Dermis lymphatic vessel endothelial cell (primary cell): Measurements from ENCODE around the gene NTM. TPM values are rescaled to one million over a fixed set of nuclear protein-coding genes. Genes with fewer than 3 reads are reported as not detected.

Experiments
- total RNA-seq: library from RNA; depleted of rRNA; stranded (reverse); fragments of >200 nt; gene quantifications from 2 replicates; pipeline ENCODE4 v1.2.1, GENCODE V29; 2014

Gene NTM
- 0.54 TPM in 1 of 2 replicates, not detected in the other for total RNA-seq

DNA sequence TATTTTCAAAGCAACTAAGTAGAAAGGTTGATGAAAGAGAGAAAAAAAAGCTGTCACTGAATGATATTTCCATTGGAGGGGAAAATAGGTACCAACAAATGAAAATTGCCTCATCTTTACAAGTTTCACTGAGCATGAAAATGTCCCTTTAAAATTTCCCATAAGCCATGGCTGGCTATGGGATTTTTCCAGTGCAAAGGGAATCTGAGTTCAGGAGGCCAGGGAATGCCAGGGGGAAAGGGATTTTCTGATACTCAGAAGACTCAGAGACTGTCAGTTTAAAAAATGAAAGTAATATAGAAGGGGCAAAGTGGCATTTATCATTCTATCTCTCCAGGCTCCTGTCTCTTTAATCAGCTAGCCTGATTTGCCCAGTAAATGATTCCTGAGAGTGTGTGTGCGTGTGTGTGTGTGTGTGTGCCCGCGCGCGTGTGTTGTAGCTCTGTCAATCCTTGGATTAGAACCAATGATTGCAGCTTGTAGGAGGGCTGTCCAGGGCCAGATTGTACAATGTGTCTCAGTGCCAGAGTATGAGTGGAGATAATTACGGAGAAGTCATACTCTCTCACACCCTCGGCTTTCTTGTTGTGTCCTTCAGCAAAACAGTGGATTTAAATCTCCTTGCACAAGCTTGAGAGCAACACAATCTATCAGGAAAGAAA is at the start of gene NTM:
TSS of gene NTM (plus strand) at position 526 of the 662 bp plus-strand sequence.

